Ishikawa (cell line): Measurements from ENCODE around the gene IL31.

ENCODE experiments used
- CEBPB ChIP-seq: IDR thresholded peaks from 2 replicates; pipeline ENCODE4 v1.6.1; 2012
- CREB1 ChIP-seq: IDR thresholded peaks from 2 replicates; pipeline ENCODE4 v1.6.1; 2012; ENCODE audit warnings: low read depth
- EGR1 ChIP-seq: IDR thresholded peaks from 2 replicates; pipeline ENCODE4 v1.6.1; 2012
- EP300 ChIP-seq: IDR thresholded peaks from 2 replicates; pipeline ENCODE4 v1.6.1; 2012; ENCODE audit warnings: borderline replicate concordance
- FOXM1 ChIP-seq: IDR thresholded peaks from 2 replicates; pipeline ENCODE4 v1.6.1; 2012; ENCODE audit warnings: low read depth, borderline replicate concordance
- NFIC ChIP-seq: IDR thresholded peaks from 2 replicates; pipeline ENCODE4 v1.6.1; 2012
- RAD21 ChIP-seq: IDR thresholded peaks from 2 replicates; pipeline ENCODE4 v1.6.1; 2012; ENCODE audit warnings: low read depth
- TAF1 ChIP-seq: IDR thresholded peaks from 2 replicates; pipeline ENCODE4 v1.6.1; 2012; ENCODE audit warnings: low read depth, mild to moderate bottlenecking
- TCF12 ChIP-seq: IDR thresholded peaks from 2 replicates; pipeline ENCODE4 v1.6.1; 2012; ENCODE audit warnings: low read depth
- TEAD4 ChIP-seq: IDR thresholded peaks from 2 replicates; pipeline ENCODE4 v1.6.1; 2012
- YY1 ChIP-seq: IDR thresholded peaks from 2 replicates; pipeline ENCODE4 v1.6.1; 2012; ENCODE audit warnings: low read depth
- ZBTB7A ChIP-seq: IDR thresholded peaks from 2 replicates; pipeline ENCODE4 v1.6.1; 2012; ENCODE audit warnings: low read depth
- TF ChIP-seq, protein P1 (sequence below): IDR thresholded peaks from 2 replicates; pipeline ENCODE4 v1.6.1; 2012
- TF ChIP-seq, protein P2 (sequence below): IDR thresholded peaks from 2 replicates; pipeline ENCODE4 v1.6.1; 2012
- TF ChIP-seq, protein P3 (sequence below): IDR thresholded peaks from 2 replicates; pipeline ENCODE4 v1.6.1; 2012; ENCODE audit warnings: low read depth, mild to moderate bottlenecking

The IL31 gene

DNA sequence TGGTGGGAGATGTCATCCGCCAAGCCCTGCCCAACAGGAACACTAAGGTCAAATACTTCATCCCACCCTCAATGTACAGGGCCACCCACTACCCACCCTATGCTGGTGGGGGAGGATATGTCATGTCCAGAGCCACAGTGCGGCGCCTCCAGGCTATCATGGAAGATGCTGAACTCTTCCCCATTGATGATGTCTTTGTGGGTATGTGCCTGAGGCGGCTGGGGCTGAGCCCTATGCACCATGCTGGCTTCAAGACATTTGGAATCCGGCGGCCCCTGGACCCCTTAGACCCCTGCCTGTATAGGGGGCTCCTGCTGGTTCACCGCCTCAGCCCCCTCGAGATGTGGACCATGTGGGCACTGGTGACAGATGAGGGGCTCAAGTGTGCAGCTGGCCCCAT lies 33.0 kb upstream of the IL31 start:
- TF ChIP-seq, protein P1, sequence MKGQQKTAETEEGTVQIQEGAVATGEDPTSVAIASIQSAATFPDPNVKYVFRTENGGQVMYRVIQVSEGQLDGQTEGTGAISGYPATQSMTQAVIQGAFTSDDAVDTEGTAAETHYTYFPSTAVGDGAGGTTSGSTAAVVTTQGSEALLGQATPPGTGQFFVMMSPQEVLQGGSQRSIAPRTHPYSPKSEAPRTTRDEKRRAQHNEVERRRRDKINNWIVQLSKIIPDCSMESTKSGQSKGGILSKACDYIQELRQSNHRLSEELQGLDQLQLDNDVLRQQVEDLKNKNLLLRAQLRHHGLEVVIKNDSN, result no peak

DNA sequence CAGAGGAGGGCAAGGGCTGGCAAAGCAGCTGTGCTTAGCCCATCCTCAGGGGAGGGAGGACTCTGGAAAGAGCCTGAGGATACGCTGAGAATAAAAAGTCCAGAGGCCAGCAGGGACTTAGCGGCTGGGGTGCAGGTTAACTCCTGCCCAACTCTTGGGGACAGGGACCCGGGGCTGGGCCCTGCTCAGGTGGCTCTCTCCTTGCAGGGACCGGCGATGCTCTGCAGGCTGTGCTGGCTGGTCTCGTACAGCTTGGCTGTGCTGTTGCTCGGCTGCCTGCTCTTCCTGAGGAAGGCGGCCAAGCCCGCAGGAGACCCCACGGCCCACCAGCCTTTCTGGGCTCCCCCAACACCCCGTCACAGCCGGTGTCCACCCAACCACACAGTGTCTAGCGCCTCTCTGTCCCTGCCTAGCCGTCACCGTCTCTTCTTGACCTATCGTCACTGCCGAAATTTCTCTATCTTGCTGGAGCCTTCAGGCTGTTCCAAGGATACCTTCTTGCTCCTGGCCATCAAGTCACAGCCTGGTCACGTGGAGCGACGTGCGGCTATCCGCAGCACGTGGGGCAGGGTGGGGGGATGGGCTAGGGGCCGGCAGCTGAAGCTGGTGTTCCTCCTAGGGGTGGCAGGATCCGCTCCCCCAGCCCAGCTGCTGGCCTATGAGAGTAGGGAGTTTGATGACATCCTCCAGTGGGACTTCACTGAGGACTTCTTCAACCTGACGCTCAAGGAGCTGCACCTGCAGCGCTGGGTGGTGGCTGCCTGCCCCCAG lies 32.3 kb upstream of the IL31 start:
- TF ChIP-seq ZBTB7A, result no peak

DNA sequence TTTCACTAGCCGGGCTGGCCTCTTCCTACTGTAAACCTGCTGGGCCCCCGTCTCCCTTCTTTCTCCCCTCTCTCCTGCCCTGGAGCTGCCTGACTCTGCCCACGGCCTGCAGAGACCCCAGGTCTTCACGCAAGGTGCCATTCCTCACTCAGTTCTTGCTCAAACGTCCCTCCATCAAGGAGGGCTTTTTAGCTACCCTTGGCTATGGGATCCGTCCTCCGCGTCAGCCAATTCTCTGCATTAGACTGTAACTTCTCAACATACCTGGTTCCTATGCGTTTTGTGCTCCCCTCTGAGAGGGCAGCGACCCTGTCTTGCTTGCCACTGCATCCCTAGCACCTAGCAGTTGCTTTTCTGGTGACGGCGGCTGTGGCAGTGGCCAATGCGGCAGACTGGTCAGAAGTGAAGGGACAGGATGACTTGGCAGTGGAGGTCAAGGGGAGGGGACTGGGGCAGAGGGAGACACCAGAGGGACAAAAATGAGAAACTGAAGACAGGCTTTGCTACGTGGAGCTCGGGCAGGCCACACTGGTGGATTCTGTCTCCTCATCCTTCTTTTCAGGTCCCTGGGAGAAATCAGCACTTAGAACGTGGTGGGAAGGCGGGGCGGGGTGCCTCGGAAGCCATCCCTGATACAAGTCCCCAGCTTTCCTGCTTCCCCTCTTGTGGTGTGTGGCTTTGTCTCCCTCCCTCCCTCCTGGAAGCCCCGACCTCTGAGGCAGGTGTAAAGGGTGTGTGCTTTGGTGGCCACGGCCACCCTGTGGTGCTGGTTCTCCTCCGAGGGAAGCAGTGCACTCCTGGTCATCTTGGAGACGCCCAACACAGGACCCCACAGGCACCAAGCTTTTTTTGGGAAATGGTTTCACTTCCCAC lies 31.3 kb upstream of the IL31 start:
- TF ChIP-seq RAD21 (no peak), TAF1 (no peak), EGR1 (no peak), TCF12 (no peak)
- TF ChIP-seq, protein P2, sequence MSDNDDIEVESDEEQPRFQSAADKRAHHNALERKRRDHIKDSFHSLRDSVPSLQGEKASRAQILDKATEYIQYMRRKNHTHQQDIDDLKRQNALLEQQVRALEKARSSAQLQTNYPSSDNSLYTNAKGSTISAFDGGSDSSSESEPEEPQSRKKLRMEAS, result no peak

DNA sequence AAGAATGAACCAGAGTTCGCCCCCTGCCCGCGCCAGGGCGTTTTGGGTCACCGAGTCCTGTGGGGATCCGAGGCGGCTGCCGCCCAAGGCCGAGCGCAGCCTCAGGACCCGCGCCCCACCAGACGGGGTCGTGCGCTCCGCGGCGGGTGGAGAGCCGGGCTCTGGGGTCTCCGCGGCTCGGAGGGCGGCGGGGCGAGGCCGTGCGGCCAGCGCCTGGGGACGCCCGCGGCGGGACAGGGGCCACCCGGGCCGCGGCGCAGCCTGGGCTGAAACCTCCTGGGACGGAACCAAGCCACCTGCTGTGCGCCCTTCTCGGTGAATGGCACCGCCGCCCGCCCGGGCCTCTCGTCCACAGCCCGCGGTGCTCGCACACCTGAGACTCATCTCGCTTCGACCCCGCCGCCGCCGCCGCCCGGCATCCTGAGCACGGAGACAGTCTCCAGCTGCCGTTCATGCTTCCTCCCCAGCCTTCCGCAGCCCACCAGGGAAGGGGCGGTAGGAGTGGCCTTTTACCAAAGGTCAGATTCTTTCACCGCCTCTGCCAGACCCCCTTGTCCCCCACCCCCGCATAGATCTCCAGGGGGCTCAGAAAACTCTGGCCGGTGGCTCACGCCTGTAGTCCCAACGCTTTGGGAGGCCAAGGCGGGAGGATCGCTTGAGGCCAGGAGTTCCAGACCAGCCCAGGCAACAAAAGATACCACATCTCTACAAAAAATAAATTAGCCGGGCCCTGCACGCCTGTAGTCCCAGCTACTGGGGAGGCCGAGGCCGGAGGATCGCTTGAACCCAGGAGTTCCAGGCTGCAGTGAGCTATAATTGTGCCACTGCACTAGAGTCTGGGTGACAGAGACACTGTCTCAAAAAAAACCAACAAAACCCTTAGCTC lies 30.4 kb upstream of the IL31 start:
- TF ChIP-seq ZBTB7A (peak; percentile 11), RAD21 (no peak)

DNA sequence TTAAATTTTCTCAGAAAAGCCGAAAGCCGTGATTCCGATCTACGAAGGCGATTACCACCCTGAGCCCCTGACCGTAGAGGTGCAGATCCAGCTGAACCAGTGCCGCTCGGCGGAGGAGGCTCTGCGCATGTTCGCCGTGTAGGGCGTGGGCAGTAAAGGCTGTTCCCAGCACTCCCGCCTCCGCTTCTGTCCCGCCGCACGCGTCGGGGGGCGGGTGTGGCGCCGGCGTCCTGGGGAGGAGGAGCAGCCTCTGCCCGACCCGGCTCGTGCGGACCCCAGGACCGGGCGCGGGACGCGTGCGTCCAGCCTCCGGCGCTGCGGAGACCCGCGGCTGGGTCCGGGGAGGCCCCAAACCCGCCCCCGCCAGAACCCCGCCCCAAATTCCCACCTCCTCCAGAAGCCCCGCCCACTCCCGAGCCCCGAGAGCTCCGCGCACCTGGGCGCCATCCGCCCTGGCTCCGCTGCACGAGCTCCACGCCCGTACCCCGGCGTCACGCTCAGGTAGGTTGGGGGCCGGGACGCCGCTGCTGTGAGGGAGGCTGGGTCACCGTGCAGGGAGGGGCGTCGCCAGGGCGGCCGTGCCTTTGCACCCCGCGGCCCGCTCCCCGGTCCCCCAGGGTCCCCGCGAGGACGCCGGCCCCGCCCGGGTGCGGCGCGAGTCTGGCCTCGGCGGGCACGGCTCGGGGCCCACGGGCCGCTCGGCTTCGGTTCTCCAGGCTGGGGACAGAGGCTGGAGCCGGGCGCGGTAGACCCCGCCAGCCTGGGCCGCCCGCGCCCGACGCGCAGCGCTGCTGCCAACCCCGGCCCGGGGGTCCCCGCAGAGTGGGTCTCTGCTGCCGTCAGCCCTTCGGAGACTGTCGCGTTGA lies 29.5 kb upstream of the IL31 start, which contains the start of gene B3GNT4:
Gene B3GNT4 (plus strand): TSS at position 409 of the 866 bp plus-strand sequence. CDS start 910 bp downstream, outside the sequence.
- TF ChIP-seq, protein P2, result peak; percentile 84
- TF ChIP-seq EGR1 (peak; percentile 95), TEAD4 (0 out of 2 replicates have a peak, but pooled peaks have one; percentile 21), CREB1 (no peak), TCF12 (peak; percentile 16; the same call in 1 of the 2 replicates)
- TF ChIP-seq, protein P1, result 0 out of 2 replicates have a peak, but pooled peaks have one; percentile 15

DNA sequence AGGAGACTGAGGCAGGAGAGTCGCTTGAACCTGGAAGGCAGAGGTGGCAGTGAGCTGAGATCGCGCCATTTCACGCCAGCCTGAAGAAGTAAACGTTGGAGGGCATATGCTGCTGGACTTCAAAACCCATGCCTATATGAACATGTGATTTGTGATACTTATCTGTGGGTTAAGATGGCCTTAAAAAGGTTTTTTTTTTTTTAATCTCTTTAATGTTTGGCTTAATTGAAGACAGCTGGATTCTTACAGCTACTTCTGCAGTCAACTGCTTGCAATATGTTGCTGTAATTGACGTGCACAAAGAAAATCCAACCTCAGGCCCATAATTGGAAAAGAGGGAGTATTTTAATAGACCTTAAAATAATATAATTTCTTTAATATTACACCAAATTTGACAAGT lies 28.0 kb upstream of the IL31 start:
- no peak for TF ChIP-seq TAF1
- TF ChIP-seq TCF12, result no peak
- TF ChIP-seq NFIC, result no peak
- no peak for TF ChIP-seq YY1
- no peak for TF ChIP-seq CREB1
- no peak for TF ChIP-seq EGR1
- TF ChIP-seq, protein P2, result no peak
- TF ChIP-seq CEBPB, result no peak
- TF ChIP-seq TEAD4, result no peak

DNA sequence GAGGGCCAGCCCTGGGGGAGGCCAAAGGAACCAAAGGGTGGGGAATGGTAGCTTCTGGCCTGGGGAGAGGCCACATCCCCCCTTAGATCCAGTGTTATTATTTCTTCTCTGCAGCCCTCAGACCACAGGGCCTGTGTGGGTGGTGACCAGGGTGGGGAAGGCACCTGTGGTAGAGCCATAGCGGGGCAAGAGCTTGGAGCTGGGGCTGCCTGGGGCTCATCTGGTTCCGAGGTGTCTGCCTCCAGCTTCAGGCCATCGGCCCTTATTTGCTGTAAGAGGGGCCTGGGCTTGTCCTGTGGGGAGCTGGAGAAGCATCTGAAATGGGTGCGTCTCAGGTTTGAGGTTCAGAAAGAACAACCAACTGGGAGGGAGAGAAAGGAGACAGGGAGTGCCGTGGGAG lies 27.4 kb upstream of the IL31 start:
- TF ChIP-seq, protein P2, result no peak
- TF ChIP-seq RAD21 (no peak), CREB1 (no peak), FOXM1 (no peak)

DNA sequence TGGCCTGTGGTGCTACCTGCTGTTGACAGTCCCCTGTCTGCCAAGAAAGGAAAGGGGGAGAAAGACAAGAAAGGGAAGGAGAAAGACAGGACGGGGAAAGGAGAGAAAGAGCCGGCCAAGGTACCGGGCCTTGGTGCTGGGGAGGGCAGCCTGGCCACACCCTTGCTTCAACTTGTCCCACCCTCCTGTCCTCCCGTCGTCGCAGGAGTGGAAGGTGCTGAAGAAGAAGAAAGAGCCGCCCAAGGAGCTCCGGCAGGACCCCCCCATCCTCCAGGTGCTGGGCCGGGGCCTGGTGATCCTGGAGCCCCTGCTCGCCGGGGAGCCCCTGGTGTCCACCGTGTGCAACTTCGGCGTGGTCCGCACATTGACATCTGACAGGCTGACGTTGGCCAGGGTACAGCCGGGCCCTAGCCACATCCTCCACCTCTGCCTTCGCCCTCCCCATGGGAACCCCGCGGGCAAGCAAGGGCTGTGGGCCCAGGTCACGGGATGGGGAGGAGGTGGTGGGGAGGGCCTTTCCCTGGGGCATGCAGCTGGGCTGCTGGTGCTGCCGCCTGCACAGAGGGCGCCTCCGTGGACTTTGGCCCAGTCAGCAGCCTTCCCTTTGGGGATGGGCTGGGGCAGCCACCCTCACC lies 26.6 kb upstream of the IL31 start:
- TF ChIP-seq TEAD4 (no peak), EGR1 (no peak), NFIC (no peak), TAF1 (no peak), RAD21 (no peak), EP300 (no peak), CEBPB (no peak), FOXM1 (no peak), CREB1 (no peak), YY1 (no peak), TCF12 (no peak)
- TF ChIP-seq, protein P1, result no peak
- TF ChIP-seq, protein P3, sequence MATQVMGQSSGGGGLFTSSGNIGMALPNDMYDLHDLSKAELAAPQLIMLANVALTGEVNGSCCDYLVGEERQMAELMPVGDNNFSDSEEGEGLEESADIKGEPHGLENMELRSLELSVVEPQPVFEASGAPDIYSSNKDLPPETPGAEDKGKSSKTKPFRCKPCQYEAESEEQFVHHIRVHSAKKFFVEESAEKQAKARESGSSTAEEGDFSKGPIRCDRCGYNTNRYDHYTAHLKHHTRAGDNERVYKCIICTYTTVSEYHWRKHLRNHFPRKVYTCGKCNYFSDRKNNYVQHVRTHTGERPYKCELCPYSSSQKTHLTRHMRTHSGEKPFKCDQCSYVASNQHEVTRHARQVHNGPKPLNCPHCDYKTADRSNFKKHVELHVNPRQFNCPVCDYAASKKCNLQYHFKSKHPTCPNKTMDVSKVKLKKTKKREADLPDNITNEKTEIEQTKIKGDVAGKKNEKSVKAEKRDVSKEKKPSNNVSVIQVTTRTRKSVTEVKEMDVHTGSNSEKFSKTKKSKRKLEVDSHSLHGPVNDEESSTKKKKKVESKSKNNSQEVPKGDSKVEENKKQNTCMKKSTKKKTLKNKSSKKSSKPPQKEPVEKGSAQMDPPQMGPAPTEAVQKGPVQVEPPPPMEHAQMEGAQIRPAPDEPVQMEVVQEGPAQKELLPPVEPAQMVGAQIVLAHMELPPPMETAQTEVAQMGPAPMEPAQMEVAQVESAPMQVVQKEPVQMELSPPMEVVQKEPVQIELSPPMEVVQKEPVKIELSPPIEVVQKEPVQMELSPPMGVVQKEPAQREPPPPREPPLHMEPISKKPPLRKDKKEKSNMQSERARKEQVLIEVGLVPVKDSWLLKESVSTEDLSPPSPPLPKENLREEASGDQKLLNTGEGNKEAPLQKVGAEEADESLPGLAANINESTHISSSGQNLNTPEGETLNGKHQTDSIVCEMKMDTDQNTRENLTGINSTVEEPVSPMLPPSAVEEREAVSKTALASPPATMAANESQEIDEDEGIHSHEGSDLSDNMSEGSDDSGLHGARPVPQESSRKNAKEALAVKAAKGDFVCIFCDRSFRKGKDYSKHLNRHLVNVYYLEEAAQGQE, result no peak
